HEK293 (cell line): ENCODE measurements around the gene DUSP1.

Experiments used
- CTCF ChIA-PET: fragments of 350-600 bp; formaldehyde crosslinking; extraction: SDS; loops from one replicate; lab custom pipeline; 2021; ENCODE audit warnings: antibody characterized with exemption; lab: Yijun Ruan, JAX
- POLR2A ChIA-PET: fragments of 300-600 bp; formaldehyde crosslinking; extraction: SDS; loops from one replicate; lab custom pipeline; 2020; ENCODE audit warnings: antibody characterized with exemption, inconsistent platforms; lab: Yijun Ruan, JAX
- H3K27ac ChIP-seq: fragments of 200-500 bp; sonication (Bioruptor generic); 2 replicates; pipeline ENCODE4 v1.5.1; 2014; ENCODE audit warnings: low read depth, low read length, control low read depth, inconsistent platforms; ENCODE audit errors: extremely low read depth
- H3K36me3 ChIP-seq, 2 experiments: fragments of 200-500 bp in 1 of 2; sonication (Bioruptor generic) in 1 of 2; 1 replicate in 1 of 2; 2 replicates in 1 of 2; pipeline ENCODE4 v1.5.1; 2014 to 2017; ENCODE audit warnings: inconsistent platforms in 2 of 2, low read length in 2 of 2; ENCODE audit not compliant: control insufficient read depth in 2 of 2, insufficient read depth in 1 of 2
- H3K4me1 ChIP-seq: fragments of 200-500 bp; sonication (Bioruptor generic); 2 replicates; pipeline ENCODE4 v1.5.1; 2014; ENCODE audit warnings: mild to moderate bottlenecking, low read length, inconsistent platforms; ENCODE audit not compliant: control insufficient read depth, insufficient read depth
- H3K4me3 ChIP-seq: 2 replicates; pipeline ENCODE4 v1.5.1; 2011; ENCODE audit warnings: low read depth, mild to moderate bottlenecking, control low read depth, low read length, moderate library complexity
- H3K9me3 ChIP-seq: fragments of 200-500 bp; sonication (Bioruptor generic); 2 replicates; pipeline ENCODE4 v1.5.1; 2014; ENCODE audit warnings: low read depth, low read length, inconsistent platforms; ENCODE audit not compliant: control insufficient read depth, insufficient read depth
- BCL6B ChIP-seq: fragments of 450-650 bp; formaldehyde crosslinking; IDR thresholded peaks from 2 replicates; pipeline ENCODE4 v1.5.1; 2017; ENCODE audit warnings: missing biosample characterization, missing genetic modification characterization
- GFI1B ChIP-seq: fragments of 450-650 bp; formaldehyde crosslinking; IDR thresholded peaks from 2 replicates; pipeline ENCODE4 v1.5.1; 2016; ENCODE audit warnings: missing biosample characterization, missing genetic modification characterization
- HOXD13 ChIP-seq: sonication (generic); formaldehyde crosslinking; IDR thresholded peaks from 2 replicates; pipeline ENCODE4 v1.8.0; 2022; ENCODE audit warnings: missing genetic modification reagents, borderline replicate concordance
- OSR2 ChIP-seq: fragments of 450-650 bp; formaldehyde crosslinking; IDR thresholded peaks from 2 replicates; pipeline ENCODE4 v1.5.1; 2016; ENCODE audit warnings: missing biosample characterization, missing genetic modification characterization
- PBX3 ChIP-seq: sonication (generic); formaldehyde crosslinking; IDR thresholded peaks from 2 replicates; pipeline ENCODE4 v1.8.1; 2022; ENCODE audit warnings: mild to moderate bottlenecking, moderate library complexity, missing genetic modification reagents
- PRDM4 ChIP-seq: fragments of 450-650 bp; formaldehyde crosslinking; IDR thresholded peaks from 2 replicates; pipeline ENCODE4 v1.5.1; 2017; ENCODE audit warnings: missing biosample characterization, missing genetic modification characterization
- TRIM28 ChIP-seq: IDR thresholded peaks from 2 replicates; pipeline ENCODE4 v1.6.1; 2011; ENCODE audit warnings: low read length, control low read depth, borderline replicate concordance
- YY1 ChIP-seq: fragments of 450-650 bp; formaldehyde crosslinking; IDR thresholded peaks from 2 replicates; pipeline ENCODE4 v1.5.1; 2018; ENCODE audit warnings: missing biosample characterization, missing genetic modification characterization
- ZBTB11 ChIP-seq: fragments of 450-650 bp; formaldehyde crosslinking; conservative IDR thresholded peaks from 2 replicates; pipeline ENCODE4 v1.5.1; 2016; ENCODE audit warnings: low read depth, missing biosample characterization, missing genetic modification characterization
- ZBTB21 ChIP-seq: fragments of 450-650 bp; formaldehyde crosslinking; IDR thresholded peaks from 2 replicates; pipeline ENCODE4 v1.5.1; 2017; ENCODE audit warnings: missing biosample characterization, missing genetic modification characterization
- ZBTB26 ChIP-seq: fragments of 450-650 bp; formaldehyde crosslinking; optimal IDR thresholded peaks from 2 replicates; pipeline ENCODE3; 2016; ENCODE audit warnings: missing biosample characterization, mild to moderate bottlenecking, missing genetic modification characterization
- ZBTB48 ChIP-seq: fragments of 450-650 bp; formaldehyde crosslinking; IDR thresholded peaks from 2 replicates; pipeline ENCODE4 v1.5.1; 2016; ENCODE audit warnings: missing biosample characterization, missing genetic modification characterization
- ZNF174 ChIP-seq: fragments of 450-650 bp; formaldehyde crosslinking; IDR thresholded peaks from 2 replicates; pipeline ENCODE4 v1.5.0; 2017; ENCODE audit warnings: missing biosample characterization, mild to moderate bottlenecking, missing genetic modification characterization
- ZNF18 ChIP-seq: fragments of 450-650 bp; formaldehyde crosslinking; IDR thresholded peaks from 2 replicates; pipeline ENCODE4 v1.5.1; 2016; ENCODE audit warnings: missing biosample characterization, missing genetic modification characterization
- ZNF274 ChIP-seq, 2 experiments: fragments of 200-500 bp in 1 of 2; fragments of 450-650 bp in 1 of 2; sonication (Bioruptor generic) in 1 of 2; formaldehyde crosslinking in 1 of 2; IDR thresholded peaks; 2 replicates each; pipeline versions ENCODE4 v1.5.1 to v1.6.1; 2014 to 2016; ENCODE audit warnings: borderline replicate concordance in 1 of 2, inconsistent platforms in 1 of 2, low read length in 1 of 2, missing biosample characterization in 1 of 2, missing genetic modification characterization in 1 of 2
- ZNF354C ChIP-seq: fragments of 450-650 bp; formaldehyde crosslinking; IDR thresholded peaks from 2 replicates; pipeline ENCODE4 v1.5.1; 2016; ENCODE audit warnings: missing biosample characterization, missing genetic modification characterization, low read depth, borderline replicate concordance
- ZNF366 ChIP-seq: fragments of 450-650 bp; formaldehyde crosslinking; conservative IDR thresholded peaks from 2 replicates; pipeline ENCODE4 v1.5.1; 2016; ENCODE audit warnings: missing biosample characterization, missing genetic modification characterization
- ZNF549 ChIP-seq: fragments of 450-650 bp; IDR thresholded peaks from 2 replicates; pipeline ENCODE4 v1.5.1; 2018; ENCODE audit warnings: missing biosample characterization, missing genetic modification characterization, mild to moderate bottlenecking, inconsistent platforms, moderate library complexity
- ZNF555 ChIP-seq: fragments of 450-650 bp; formaldehyde crosslinking; conservative IDR thresholded peaks from 2 replicates; pipeline ENCODE4 v1.5.1; 2017; ENCODE audit warnings: missing biosample characterization, mild to moderate bottlenecking, missing genetic modification characterization, inconsistent platforms
- ZNF600 ChIP-seq: fragments of 450-650 bp; formaldehyde crosslinking; IDR thresholded peaks from 2 replicates; pipeline ENCODE4 v1.5.1; 2016; ENCODE audit warnings: missing biosample characterization, missing genetic modification characterization
- ZNF629 ChIP-seq: fragments of 450-650 bp; formaldehyde crosslinking; IDR thresholded peaks from 2 replicates; pipeline ENCODE4 v1.5.1; 2017; ENCODE audit warnings: missing biosample characterization, missing genetic modification characterization
- ZNF664 ChIP-seq: fragments of 450-650 bp; formaldehyde crosslinking; IDR thresholded peaks from 2 replicates; pipeline ENCODE4 v1.5.1; 2016; ENCODE audit warnings: missing biosample characterization, missing genetic modification characterization
- ZNF670 ChIP-seq: fragments of 450-650 bp; formaldehyde crosslinking; IDR thresholded peaks from 2 replicates; pipeline ENCODE4 v1.5.1; 2016; ENCODE audit warnings: missing biosample characterization, missing genetic modification characterization, low read depth
- ZSCAN4 ChIP-seq: fragments of 450-650 bp; formaldehyde crosslinking; IDR thresholded peaks from 2 replicates; pipeline ENCODE4 v1.5.1; 2017; ENCODE audit warnings: missing biosample characterization, missing genetic modification characterization

The DUSP1 gene

GRCh38 chr5:172765766-172766286 lies 5.2 kb downstream of the DUSP1 start:
- CTCF ChIA-PET = interaction anchor here (0.9 to 2.6 kb wide), 5 partner anchors 16 to 166 kb away, joined by 3 to 15 read pairs (median 7); no protein-coding TSS in a partner anchor
- peak overlapping the region; percentile 68 for H3K27ac ChIP-seq
- peaks cover 22% of the 10 kb centered on the region; the same call in 1 of the 2 replicates for H3K4me1 ChIP-seq
- no peaks in the 10 kb centered on the region for H3K9me3 ChIP-seq
- POLR2A ChIA-PET = interaction anchor here (0.5 to 2.0 kb wide), 11 partner anchors 13 to 194 kb away, joined by 3 to 16 read pairs (median 5); partner anchors contain the start of gene RPL26L1
- H3K36me3 ChIP-seq = peaks cover 0 to 30% of the 10 kb centered on the region in 2 experiments; a peak in 1 of 3 replicates
- H3K4me3 ChIP-seq = peak overlapping the region; percentile 10; the same call in 1 of the 2 replicates
- no peak for TF ChIP-seq ZNF600 (tag by site-specific recombination)
- no peak for TF ChIP-seq YY1
- TF ChIP-seq TRIM28 = no peak; the same call in 1 of the 2 replicates
- TF ChIP-seq ZNF274 (IDR thresholded peaks at IDR 0.05; ENCODE audit: low read length) = no peak
- TF ChIP-seq ZNF274 (tag by site-specific recombination; IDR thresholded peaks at IDR 0.05; ENCODE audit: borderline replicate concordance) = no peak
- TF ChIP-seq ZNF664 (tag by site-specific recombination) = no peak
- no peak; the same call in 1 of the 2 replicates for TF ChIP-seq ZNF18
- no peak for TF ChIP-seq BCL6B
- no peak for TF ChIP-seq ZNF174 (tag by site-specific recombination)
- TF ChIP-seq ZNF629 = peak; percentile 46
- TF ChIP-seq ZNF366 (tag by site-specific recombination) = peak; percentile 78
- TF ChIP-seq ZSCAN4 (tag by site-specific recombination) = no peak
- TF ChIP-seq ZNF549 (tag by site-specific recombination) = no peak
- TF ChIP-seq ZBTB21 = no peak
- no peak; the same call in 1 of the 2 replicates for TF ChIP-seq ZBTB48 (tag by site-specific recombination)
- no peak for TF ChIP-seq HOXD13 (CRISPR knock-in tag)
- no peak for TF ChIP-seq OSR2 (tag by site-specific recombination)
- TF ChIP-seq PBX3 (CRISPR knock-in tag) = no peak
- TF ChIP-seq ZNF670 (tag by site-specific recombination) = no peak
- TF ChIP-seq ZBTB11 (tag by site-specific recombination) = no peak
- no peak for TF ChIP-seq GFI1B (tag by site-specific recombination)
- peak; percentile 14 for TF ChIP-seq ZBTB26 (tag by site-specific recombination)
- no peak for TF ChIP-seq ZNF555 (tag by site-specific recombination)
- TF ChIP-seq ZNF354C (tag by site-specific recombination) = no peak
- peak; percentile 91 for TF ChIP-seq PRDM4 (tag by site-specific recombination)
